CD14-positive monocyte (primary cell): ENCODE results near the gene DHCR7. TPM values are rescaled to one million over a fixed set of nuclear protein-coding genes. Genes with fewer than 3 reads are reported as not detected.

Experiments
- DNase-seq, 3 donors: peaks; one replicate each; pipeline ENCODE4 v3.0.0-alpha.2; 2011 to 2022
- H2AFZ ChIP-seq: 2 replicates; pipeline ENCODE4 v1.6.0; 2012; ENCODE audit warnings: mild to moderate bottlenecking, low read depth, low read length, inconsistent platforms; ENCODE audit not compliant: insufficient read depth, poor library complexity, severe bottlenecking
- H3K27ac ChIP-seq, 2 donors: 1 replicate in 1 of 2; 2 replicates in 1 of 2; pipeline ENCODE4 v1.5.1; 2012 to 2013; ENCODE audit warnings: low read length in 2 of 2, control low read depth in 1 of 2, inconsistent platforms in 1 of 2, low read depth in 1 of 2, mild to moderate bottlenecking in 1 of 2
- H3K27me3 ChIP-seq, 2 donors: one replicate each; pipeline versions ENCODE4 v1.6.0 to v1.6.1; 2011 to 2013; ENCODE audit warnings: low read length in 2 of 2; ENCODE audit not compliant: control insufficient read depth in 2 of 2, insufficient read depth in 2 of 2
- H3K36me3 ChIP-seq, 2 donors: replicated peaks in 1 of 2; 1 replicate in 1 of 2; 2 replicates in 1 of 2; pipeline versions ENCODE4 v1.5.1 to v1.6.1; 2012 to 2013; ENCODE audit warnings: low read length in 2 of 2, control low read depth in 1 of 2, inconsistent platforms in 1 of 2, mild to moderate bottlenecking in 1 of 2; ENCODE audit not compliant: insufficient read depth in 2 of 2, control insufficient read depth in 1 of 2
- H3K4me1 ChIP-seq, 2 donors: 1 replicate in 1 of 2; 2 replicates in 1 of 2; pipeline versions ENCODE4 v1.5.1 to v1.6.1; 2012 to 2013; ENCODE audit warnings: low read length in 2 of 2, control low read depth in 1 of 2, inconsistent platforms in 1 of 2, mild to moderate bottlenecking in 1 of 2, moderate library complexity in 1 of 2; ENCODE audit not compliant: insufficient read depth in 2 of 2, control insufficient read depth in 1 of 2
- H3K4me2 ChIP-seq: replicated peaks from 2 replicates; pipeline ENCODE3; 2012; ENCODE audit warnings: low read length, moderate library complexity, mild to moderate bottlenecking; ENCODE audit not compliant: poor library complexity, severe bottlenecking; ENCODE audit errors: extremely low read depth
- H3K4me3 ChIP-seq, 3 experiments: fragments of 200-600 bp in 1 of 3; sonication (generic) in 1 of 3; replicated peaks in 1 of 3; 1 replicate in 2 of 3; 2 replicates in 1 of 3; pipeline ENCODE4 v1.5.1; 2011 to 2013; ENCODE audit warnings: low read length in 3 of 3, mild to moderate bottlenecking in 3 of 3, control low read depth in 2 of 3, low read depth in 2 of 3, inconsistent platforms in 1 of 3, moderate library complexity in 1 of 3
- H3K79me2 ChIP-seq: 2 replicates; pipeline ENCODE4 v1.6.0; 2012; ENCODE audit warnings: mild to moderate bottlenecking, control low read depth, inconsistent platforms, low read length, moderate library complexity; ENCODE audit not compliant: insufficient read depth
- H3K9ac ChIP-seq: 2 replicates; pipeline ENCODE4 v1.6.0; 2017; ENCODE audit warnings: low read length, mild to moderate bottlenecking; ENCODE audit not compliant: insufficient read depth, poor library complexity, severe bottlenecking
- H3K9me3 ChIP-seq, 2 donors: replicated peaks in 1 of 2; 1 replicate in 1 of 2; 2 replicates in 1 of 2; pipeline versions ENCODE4 v1.5.1 to v1.6.1; 2012 to 2013; ENCODE audit warnings: low read length in 2 of 2, control low read depth in 1 of 2; ENCODE audit not compliant: control insufficient read depth in 1 of 2, insufficient read depth in 1 of 2
- H4K20me1 ChIP-seq: 2 replicates; pipeline ENCODE4 v1.6.0; 2012; ENCODE audit warnings: mild to moderate bottlenecking, low read length, control low read depth, moderate library complexity; ENCODE audit not compliant: insufficient read depth
- H3K27ac Mint-ChIP-seq, 7 donors: one replicate each; pipeline ENCODE4 v1.8.0; 2020; ENCODE audit warnings: mild to moderate bottlenecking in 7 of 7, mixed read lengths in 7 of 7, moderate library complexity in 6 of 7, inconsistent platforms in 2 of 7
- H3K27me3 Mint-ChIP-seq, 3 donors: one replicate each; pipeline ENCODE4 v1.8.0; 2021 to 2022; ENCODE audit warnings: low read depth in 3 of 3, mild to moderate bottlenecking in 3 of 3, mixed read lengths in 3 of 3, moderate library complexity in 3 of 3, inconsistent platforms in 1 of 3
- H3K36me3 Mint-ChIP-seq, 2 donors: one replicate each; pipeline ENCODE4 v1.8.0; 2020; ENCODE audit warnings: mixed read lengths in 2 of 2, inconsistent platforms in 1 of 2, mild to moderate bottlenecking in 1 of 2
- H3K4me1 Mint-ChIP-seq: one replicate; pipeline ENCODE4 v1.8.0; 2020; ENCODE audit warnings: mild to moderate bottlenecking, mixed read lengths
- H3K4me3 Mint-ChIP-seq, 2 donors: one replicate each; pipeline ENCODE4 v1.8.0; 2020; ENCODE audit warnings: mild to moderate bottlenecking in 2 of 2, mixed read lengths in 2 of 2, moderate library complexity in 1 of 2
- H3K9me3 Mint-ChIP-seq, 7 donors: one replicate each; pipeline ENCODE4 v1.8.0; 2020 to 2022; ENCODE audit warnings: mixed read lengths in 7 of 7, mild to moderate bottlenecking in 6 of 7, moderate library complexity in 6 of 7, inconsistent platforms in 2 of 7
- CTCF ChIP-seq: fragments of 200-600 bp; IDR thresholded peaks from one replicate; pipeline ENCODE4 v1.8.0; 2022; ENCODE audit warnings: antibody characterized with exemption, mild to moderate bottlenecking
- WGBS: methylation state at CpG from one replicate; pipeline ENCODE4 v1.1.5; 2013; ENCODE audit warnings: missing lambda C conversion rate; ENCODE audit not compliant: insufficient coverage; 5-methylcytosine and 5-hydroxymethylcytosine counted together
- intact Hi-C, 2 donors: fragments of 100-400 bp; cut with micrococcal nuclease; formaldehyde crosslinking; loops; one replicate each; pipeline versions ENCODE4 v1.15.0 to v1.15.1; 2023
- polyA plus RNA-seq, 3 donors: library from polyadenylated mRNA; depleted of rRNA in 1 of 3; unstranded in 2 of 3; stranded (reverse) in 1 of 3; fragments of 300-500 nt in 2 of 3; fragments of >200 nt in 1 of 3; fragmentation: Illumina TruSeq in 2 of 3; gene quantifications; 1 replicate in 2 of 3; 2 replicates in 1 of 3; pipeline ENCODE4 v1.2.3, GENCODE V29; 2012 to 2021

The DHCR7 gene
- polyA plus RNA-seq, 3 donors, result 2.2 to 3.9 (median 2.2) TPM

DNA sequence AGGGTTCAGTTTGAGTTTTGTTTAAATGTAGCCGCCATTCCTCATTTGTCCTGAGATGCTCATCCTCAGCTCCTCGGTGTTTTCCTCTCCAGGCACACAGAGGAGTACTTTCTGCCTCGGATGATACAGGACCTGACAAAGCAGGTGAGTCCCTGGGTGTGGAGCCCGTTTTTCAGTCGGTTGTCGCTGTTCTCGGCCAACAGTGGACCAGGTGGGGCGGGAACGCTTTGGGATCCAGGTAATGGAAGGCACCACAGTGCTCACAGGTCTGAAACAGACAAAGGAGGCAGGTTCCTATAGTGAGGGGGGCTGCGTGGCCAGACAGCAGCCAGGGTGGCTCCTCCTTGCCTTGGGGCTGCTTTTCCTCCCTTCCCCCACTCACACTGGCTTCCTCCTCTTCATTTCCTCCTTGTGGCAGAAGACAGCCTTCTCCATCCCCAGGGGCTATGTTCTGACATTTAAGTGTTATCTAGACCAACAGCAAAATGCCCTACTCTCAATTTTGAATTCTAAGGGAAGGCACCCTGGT, 24.2 kb upstream of the DHCR7 start:
- 90% methylated on average over 9 of the region's 10 CpGs for WGBS
- no peak for DNase-seq
- Histone ChIP-seq H2AFZ (no peak overlapping the region), H3K36me3 (peaks cover 70 to 84% of the 10 kb centered on the region in 2 donors), H3K4me3 (no peak overlapping the region), H4K20me1 (peaks cover 4% of the 10 kb centered on the region), H3K9me3 (peaks cover 0 to 3% of the 10 kb centered on the region in 2 donors), H3K27ac (no peak overlapping the region), H3K27me3 (no peaks in the 10 kb centered on the region), H3K79me2 (no peaks in the 10 kb centered on the region), H3K4me1 (no peaks in the 10 kb centered on the region), H3K4me2 (no peak overlapping the region), H3K9ac (no peak overlapping the region)
- intact Hi-C loops, result no loop called here
- TF ChIP-seq CTCF, result no peak
- H3K9me3 Mint-ChIP-seq, result peaks cover 0 to 7% (median 0%) of the 10 kb centered on the region in 7 donors
- no peaks in the 10 kb centered on the region for H3K4me1 Mint-ChIP-seq
- H3K36me3 Mint-ChIP-seq, result peaks cover 75 to 93% of the 10 kb centered on the region in 2 donors
- no peak overlapping the region for H3K4me3 Mint-ChIP-seq
- no peaks in the 10 kb centered on the region for H3K27me3 Mint-ChIP-seq
- peak overlapping the region in 1 of 7 donors; percentile 45 for H3K27ac Mint-ChIP-seq

DNA sequence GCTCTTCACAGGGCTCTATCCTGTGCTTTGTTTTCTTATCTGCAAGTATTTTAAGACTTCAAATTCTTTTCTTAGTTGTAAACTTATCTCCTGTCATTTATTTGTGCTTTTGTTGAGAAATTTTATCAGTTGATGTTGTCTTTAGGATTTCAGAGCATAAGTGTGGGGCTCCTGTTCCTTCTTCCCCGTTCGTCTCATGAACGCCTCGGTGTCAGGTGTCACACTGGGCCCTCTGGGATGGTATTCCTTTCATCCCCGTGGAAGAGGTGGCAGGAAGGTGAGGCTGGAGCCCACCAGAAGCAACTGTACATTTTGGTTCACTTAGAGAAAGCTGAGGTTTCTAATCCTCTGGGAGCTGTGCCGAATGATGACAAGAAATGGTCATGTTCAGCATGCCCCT, 22.8 kb upstream of the DHCR7 start:
- peaks cover 9% of the 10 kb centered on the region for H4K20me1 ChIP-seq
- H3K27me3 ChIP-seq, result no peaks in the 10 kb centered on the region
- 98% methylated on average over 5 of the region's 6 CpGs for WGBS
- peak overlapping the region in 1 of 2 donors; percentile 2 for H3K27ac ChIP-seq
- intact Hi-C loops, result no loop called here
- no peak overlapping the region for H3K9ac ChIP-seq
- H3K27ac Mint-ChIP-seq, result peak overlapping the region in 1 of 7 donors; percentile 6
- peaks cover 75 to 93% of the 10 kb centered on the region in 2 donors for H3K36me3 Mint-ChIP-seq
- no peak for DNase-seq
- no peaks in the 10 kb centered on the region for H3K79me2 ChIP-seq
- H3K36me3 ChIP-seq, result peaks cover 70 to 84% of the 10 kb centered on the region in 2 donors
- no peak for TF ChIP-seq CTCF
- H3K27me3 Mint-ChIP-seq, result no peaks in the 10 kb centered on the region
- H3K4me3 Mint-ChIP-seq, result no peak overlapping the region
- H3K4me1 ChIP-seq, result no peaks in the 10 kb centered on the region
- H2AFZ ChIP-seq, result no peak overlapping the region
- H3K9me3 ChIP-seq, result peaks cover 0 to 3% of the 10 kb centered on the region in 2 donors
- peaks cover 0 to 8% (median 0%) of the 10 kb centered on the region in 7 donors for H3K9me3 Mint-ChIP-seq
- H3K4me2 ChIP-seq, result no peak overlapping the region
- no peak overlapping the region for H3K4me3 ChIP-seq
- no peaks in the 10 kb centered on the region for H3K4me1 Mint-ChIP-seq
